PC-3 (cell line): ENCODE data around the gene ASPSCR1. TPM values are rescaled to one million over a fixed set of nuclear protein-coding genes. Genes with fewer than 3 reads are reported as not detected.

ENCODE experiments used
- ATAC-seq: fragments of 200-7000 bp; cut with Tn5 transposase; 2 replicates; pipeline ENCODE4 v1.9.1; 2020; ENCODE audit warnings: mild to moderate bottlenecking, moderate library complexity
- BruUV-seq: library from RNA; stranded (reverse); fragments of 400-500 nt; replicated peaks from 2 replicates; lab custom pipeline; 2021; lab: Mats Ljungman, UMichigan
- CTCF ChIA-PET: fragments of 300-600 bp; sonication (Branson Sonifier 250); formaldehyde crosslinking; loops from one replicate; lab custom pipeline; 2022; ENCODE audit warnings: antibody characterized with exemption; lab: Charles Lee
- POLR2A ChIA-PET: fragments of 300-600 bp; sonication (Branson Sonifier 250); formaldehyde crosslinking; loops from one replicate; lab custom pipeline; 2022; ENCODE audit warnings: antibody characterized with exemption; ENCODE audit not compliant: unreplicated experiment; lab: Charles Lee
- DNase-seq: peaks from one replicate; pipeline ENCODE4 v3.0.0-alpha.2; 2015
- H2AFZ ChIP-seq: fragments of 300-600 bp; sonication (generic); 2 replicates; pipeline ENCODE4 v1.6.0; 2016; ENCODE audit warnings: antibody characterized with exemption, low read length
- H3F3A ChIP-seq: fragments of 300-600 bp; sonication (generic); one replicate; pipeline ENCODE4 v1.6.0; 2017; ENCODE audit warnings: antibody characterized with exemption, low read length, control low read depth, mild to moderate bottlenecking; ENCODE audit not compliant: unreplicated experiment
- H3K27ac ChIP-seq: fragments of 300-600 bp; sonication (generic); 2 replicates; pipeline ENCODE4 v1.5.1; 2016; ENCODE audit warnings: mild to moderate bottlenecking, low read length
- H3K27me3 ChIP-seq: fragments of 300-600 bp; sonication (generic); 2 replicates; pipeline ENCODE4 v1.6.1; 2016; ENCODE audit warnings: low read length, mixed read lengths
- H3K36me3 ChIP-seq: fragments of 300-600 bp; sonication (generic); 2 replicates; pipeline ENCODE4 v1.6.1; 2016; ENCODE audit warnings: low read depth, mixed run types, low read length, mixed read lengths
- H3K4me1 ChIP-seq: fragments of 300-600 bp; sonication (generic); 2 replicates; pipeline ENCODE4 v1.5.1; 2016; ENCODE audit warnings: low read length; ENCODE audit not compliant: insufficient read depth
- H3K4me2 ChIP-seq: fragments of 300-600 bp; sonication (generic); 2 replicates; pipeline ENCODE4 v1.6.0; 2016; ENCODE audit warnings: low read length
- H3K4me3 ChIP-seq: fragments of 300-600 bp; sonication (generic); 2 replicates; pipeline ENCODE4 v1.5.1; 2016; ENCODE audit warnings: mild to moderate bottlenecking, low read length, mixed read lengths
- H3K79me2 ChIP-seq: fragments of 300-600 bp; sonication (generic); 2 replicates; pipeline ENCODE4 v1.6.1; 2017; ENCODE audit warnings: low read length, mixed read lengths
- H3K9ac ChIP-seq: fragments of 300-600 bp; sonication (generic); 2 replicates; pipeline ENCODE4 v1.6.0; 2016; ENCODE audit warnings: mild to moderate bottlenecking, low read length
- H3K9me2 ChIP-seq: fragments of 300-600 bp; sonication (generic); replicated peaks from 2 replicates; pipeline ENCODE4 v1.6.1; 2016; ENCODE audit warnings: mixed run types, low read length, mixed read lengths
- H3K9me3 ChIP-seq: fragments of 300-600 bp; sonication (generic); 2 replicates; pipeline ENCODE4 v1.6.1; 2016; ENCODE audit warnings: low read length, mixed read lengths
- H4K20me1 ChIP-seq: fragments of 300-600 bp; sonication (generic); 2 replicates; pipeline ENCODE4 v1.6.1; 2016; ENCODE audit warnings: low read length, mixed read lengths
- EZH2 ChIP-seq: fragments of 300-600 bp; sonication (generic); IDR thresholded peaks from one replicate; pipeline ENCODE4 v1.6.1; 2017; ENCODE audit warnings: antibody characterized with exemption, mild to moderate bottlenecking, low read length; ENCODE audit not compliant: unreplicated experiment
- EZH2phosphoT487 ChIP-seq: fragments of 300-600 bp; sonication (generic); IDR thresholded peaks from 2 replicates; pipeline ENCODE4 v1.6.1; 2018; ENCODE audit warnings: mild to moderate bottlenecking, antibody characterized with exemption, low read length, borderline replicate concordance
- intact Hi-C: fragments of 100-400 bp; cut with micrococcal nuclease; formaldehyde crosslinking; loops from 2 replicates; pipeline ENCODE4 v1.9.0; 2023
- total RNA-seq: library from RNA; depleted of rRNA; stranded (reverse); fragments of >200 nt; gene quantifications from 2 replicates; pipeline ENCODE4 v1.2.3, GENCODE V29; 2014
- TF ChIP-seq, protein P1 (sequence below): fragments of 300-600 bp; sonication (generic); conservative IDR thresholded peaks from 2 replicates; pipeline ENCODE4 v1.5.1; 2017; ENCODE audit warnings: antibody characterized with exemption, low read depth, mild to moderate bottlenecking, low read length

Gene ASPSCR1
- total RNA-seq, 1 experiment from 2014 or later, result 31.5 TPM

DNA sequence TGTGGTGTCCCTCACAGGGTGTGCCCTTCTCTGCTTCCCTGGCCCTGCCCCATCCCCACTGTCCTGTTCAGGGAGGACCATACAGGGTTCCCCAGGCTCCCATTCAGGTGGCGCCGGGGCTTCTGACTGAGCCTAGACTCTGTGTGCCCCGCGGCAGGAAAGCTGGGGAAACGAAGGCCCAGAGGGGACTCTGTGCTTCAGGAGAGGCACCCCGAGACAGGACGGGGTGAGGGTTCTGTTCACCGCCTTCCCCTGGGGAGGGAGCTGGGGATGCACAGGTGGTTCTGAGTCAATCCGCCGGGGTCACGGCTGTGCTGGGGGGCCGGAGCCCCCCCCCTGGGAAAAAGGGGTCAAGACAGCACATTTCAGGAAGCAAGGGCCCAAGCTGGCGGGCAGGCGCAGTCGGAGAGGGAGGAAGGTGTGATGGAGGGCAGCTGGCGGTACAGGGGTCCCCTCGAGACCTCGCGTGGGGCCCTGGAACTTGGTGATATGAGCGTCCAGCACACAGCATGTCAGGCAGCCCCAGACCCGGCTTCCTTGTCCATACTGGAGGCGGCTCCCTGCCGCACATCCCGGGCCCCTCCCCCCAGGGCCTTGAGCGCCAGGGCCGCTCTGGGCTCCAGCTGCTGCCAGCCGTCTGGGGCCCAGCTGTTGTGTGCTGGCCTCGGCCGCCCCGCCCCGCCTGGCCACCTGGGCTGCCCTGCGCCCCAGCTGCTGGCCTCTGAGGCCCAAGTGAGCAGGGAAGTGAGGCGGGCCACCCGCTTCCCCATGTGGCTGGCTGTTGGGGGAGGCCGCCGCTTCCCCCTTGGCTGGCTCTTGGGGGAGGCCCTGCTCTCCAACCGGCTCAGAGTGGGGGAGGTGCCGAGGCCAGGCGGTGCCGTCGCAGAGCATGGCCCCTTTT, 10.8 kb upstream of the ASPSCR1 start:
- no peak for ATAC-seq
- Histone ChIP-seq H3K4me1 (no peaks in the 10 kb centered on the region), H3K9me2 (no peaks in the 10 kb centered on the region), H3F3A (no peaks in the 10 kb centered on the region), H3K27ac (no peak overlapping the region), H3K4me3 (no peak overlapping the region), H3K79me2 (no peaks in the 10 kb centered on the region), H4K20me1 (no peaks in the 10 kb centered on the region), H3K27me3 (no peaks in the 10 kb centered on the region), H3K4me2 (no peak overlapping the region), H3K36me3 (no peaks in the 10 kb centered on the region), H3K9me3 (no peaks in the 10 kb centered on the region), H2AFZ (no peak overlapping the region), H3K9ac (no peak overlapping the region)
- ChIA-PET POLR2A (no interaction called here), CTCF (no interaction called here)
- TF ChIP-seq EZH2phosphoT487, result no peak
- TF ChIP-seq EZH2, result no peak
- TF ChIP-seq, protein P1, sequence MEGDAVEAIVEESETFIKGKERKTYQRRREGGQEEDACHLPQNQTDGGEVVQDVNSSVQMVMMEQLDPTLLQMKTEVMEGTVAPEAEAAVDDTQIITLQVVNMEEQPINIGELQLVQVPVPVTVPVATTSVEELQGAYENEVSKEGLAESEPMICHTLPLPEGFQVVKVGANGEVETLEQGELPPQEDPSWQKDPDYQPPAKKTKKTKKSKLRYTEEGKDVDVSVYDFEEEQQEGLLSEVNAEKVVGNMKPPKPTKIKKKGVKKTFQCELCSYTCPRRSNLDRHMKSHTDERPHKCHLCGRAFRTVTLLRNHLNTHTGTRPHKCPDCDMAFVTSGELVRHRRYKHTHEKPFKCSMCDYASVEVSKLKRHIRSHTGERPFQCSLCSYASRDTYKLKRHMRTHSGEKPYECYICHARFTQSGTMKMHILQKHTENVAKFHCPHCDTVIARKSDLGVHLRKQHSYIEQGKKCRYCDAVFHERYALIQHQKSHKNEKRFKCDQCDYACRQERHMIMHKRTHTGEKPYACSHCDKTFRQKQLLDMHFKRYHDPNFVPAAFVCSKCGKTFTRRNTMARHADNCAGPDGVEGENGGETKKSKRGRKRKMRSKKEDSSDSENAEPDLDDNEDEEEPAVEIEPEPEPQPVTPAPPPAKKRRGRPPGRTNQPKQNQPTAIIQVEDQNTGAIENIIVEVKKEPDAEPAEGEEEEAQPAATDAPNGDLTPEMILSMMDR, result no peak
- no TSS peak for BruUV-seq
- intact Hi-C loops, result no loop called here
- no peak for DNase-seq

DNA sequence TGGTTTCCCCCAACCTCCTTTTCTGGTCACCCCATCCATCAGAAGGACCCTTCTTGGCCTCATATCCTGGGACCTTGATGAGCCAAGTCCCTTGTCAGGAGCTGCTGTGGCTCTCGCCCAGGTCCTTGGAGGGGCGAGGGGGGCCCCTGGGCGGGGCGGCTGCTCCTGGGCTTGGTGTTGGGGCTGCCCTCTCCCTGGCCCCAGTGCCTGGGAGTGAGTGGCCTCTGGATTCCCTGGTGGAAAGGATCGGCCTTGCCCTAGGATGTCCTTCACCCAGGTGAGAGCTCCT, 10.2 kb upstream of the ASPSCR1 start:
- DNase-seq (no peak), ATAC-seq (no peak)
- Histone ChIP-seq H3K9ac (no peak overlapping the region), H3K4me2 (no peak overlapping the region), H3K27ac (no peak overlapping the region), H3K27me3 (no peaks in the 10 kb centered on the region), H3K79me2 (no peaks in the 10 kb centered on the region), H3K9me3 (no peaks in the 10 kb centered on the region), H3K4me3 (no peak overlapping the region), H3K36me3 (no peaks in the 10 kb centered on the region), H3K9me2 (no peaks in the 10 kb centered on the region), H3K4me1 (no peaks in the 10 kb centered on the region), H3F3A (no peaks in the 10 kb centered on the region), H2AFZ (no peak overlapping the region), H4K20me1 (no peaks in the 10 kb centered on the region)
- CTCF ChIA-PET, result no interaction called here
- TF ChIP-seq, protein P1, result no peak
- no peak for TF ChIP-seq EZH2
- POLR2A ChIA-PET, result no interaction called here
- BruUV-seq, result no TSS peak
- intact Hi-C loops, result no loop called here
